Endothelial cell of umbilical vein (primary cell): ENCODE results near the gene HOXC12. TPM values are rescaled to one million over a fixed set of nuclear protein-coding genes. Genes with fewer than 3 reads are reported as not detected.

ENCODE experiments used
- BruUV-seq: library from RNA; stranded (reverse); fragments of 400-500 nt; replicated peaks from 2 replicates; lab custom pipeline; 2021; lab: Mats Ljungman, UMichigan
- CTCF ChIA-PET: fragments of 300-600, 350-600 bp; sonication (Branson Sonifier 250); formaldehyde crosslinking; loops from one replicate; lab custom pipeline; 2021; ENCODE audit warnings: antibody characterized with exemption, inconsistent platforms; lab: Charles Lee
- POLR2A ChIA-PET: fragments of 300-600, 350-600 bp; sonication (Branson Sonifier 250); formaldehyde crosslinking; loops from one replicate; lab custom pipeline; 2021; ENCODE audit warnings: antibody characterized with exemption, inconsistent platforms; lab: Charles Lee
- DNase-seq: peaks from one replicate; pipeline ENCODE4 v3.0.0-alpha.2; 2011; ENCODE audit warnings: low read depth, low spot score
- FAIRE-seq: peaks from 2 replicates; lab custom pipeline; 2011; peaks lifted over from hg19 to GRCh38; lab: Jason Lieb, UNC
- H2AFZ ChIP-seq: 2 replicates; pipeline ENCODE4 v1.6.0; 2012; ENCODE audit warnings: low read depth, low read length, control low read depth, inconsistent platforms
- H3K27ac ChIP-seq: 2 replicates; pipeline ENCODE4 v1.5.1; 2011; ENCODE audit warnings: low read depth, mild to moderate bottlenecking, control low read depth, low read length, moderate library complexity; ENCODE audit not compliant: insufficient read depth
- H3K27me3 ChIP-seq, 2 experiments: 2 replicates each; pipeline versions ENCODE4 v1.6.0 to v1.6.1; 2011; ENCODE audit warnings: low read length in 2 of 2, mixed read lengths in 1 of 2; ENCODE audit not compliant: control insufficient read depth in 2 of 2, insufficient read depth in 2 of 2
- H3K36me3 ChIP-seq, 2 experiments: 2 replicates in 1 of 2; 3 replicates in 1 of 2; pipeline ENCODE4 v1.5.1; 2011; ENCODE audit warnings: low read length in 2 of 2, mild to moderate bottlenecking in 1 of 2, moderate library complexity in 1 of 2; ENCODE audit not compliant: control insufficient read depth in 2 of 2, insufficient read depth in 2 of 2; ENCODE audit errors: extremely low read depth in 1 of 2
- H3K4me1 ChIP-seq: 3 replicates; pipeline ENCODE4 v1.5.1; 2011; ENCODE audit warnings: mild to moderate bottlenecking, low read length; ENCODE audit not compliant: control insufficient read depth, insufficient read depth; ENCODE audit errors: extremely low read depth
- H3K4me2 ChIP-seq: 2 replicates; pipeline ENCODE4 v1.6.1; 2011; ENCODE audit warnings: low read length, control low read depth, mixed read lengths; ENCODE audit not compliant: insufficient read depth
- H3K4me3 ChIP-seq, 3 experiments: fragments of 200-600 bp in 1 of 3; sonication (generic), shearing (Covaris generic) in 1 of 3; replicated peaks in 1 of 3; 2 replicates each; pipeline ENCODE4 v1.5.1; 2011 to 2016; ENCODE audit warnings: control low read depth in 3 of 3, low read length in 3 of 3, mild to moderate bottlenecking in 2 of 3, inconsistent platforms in 1 of 3, low read depth in 1 of 3, moderate library complexity in 1 of 3; ENCODE audit not compliant: insufficient read depth in 1 of 3
- H3K79me2 ChIP-seq: 2 replicates; pipeline ENCODE4 v1.6.0; 2012; ENCODE audit warnings: low read length, inconsistent platforms; ENCODE audit not compliant: control insufficient read depth, insufficient read depth
- H3K9ac ChIP-seq: replicated peaks from 2 replicates; pipeline ENCODE3; 2011; ENCODE audit warnings: low read length, control low read depth; ENCODE audit not compliant: insufficient read depth; ENCODE audit errors: extremely low read depth
- H3K9me1 ChIP-seq: replicated peaks from 3 replicates; pipeline ENCODE4 v1.6.0; 2011; ENCODE audit warnings: mild to moderate bottlenecking, low read length; ENCODE audit not compliant: control insufficient read depth, insufficient read depth; ENCODE audit errors: extremely low read depth
- H3K9me3 ChIP-seq: replicated peaks from 2 replicates; pipeline ENCODE4 v1.5.1; 2012; ENCODE audit warnings: low read length, inconsistent platforms; ENCODE audit not compliant: control insufficient read depth, insufficient read depth
- H4K20me1 ChIP-seq: replicated peaks from 2 replicates; pipeline ENCODE3; 2011; ENCODE audit warnings: mild to moderate bottlenecking, low read length; ENCODE audit not compliant: control insufficient read depth, insufficient read depth; ENCODE audit errors: extremely low read depth
- EZH2 ChIP-seq: IDR thresholded peaks from 2 replicates; pipeline ENCODE4 v1.6.1; 2012; ENCODE audit warnings: borderline replicate concordance, low read depth, mild to moderate bottlenecking, moderate library complexity, low read length, inconsistent platforms; ENCODE audit not compliant: severe bottlenecking
- FOS ChIP-seq: IDR thresholded peaks from 2 replicates; pipeline ENCODE4 v1.6.1; 2011; ENCODE audit warnings: mild to moderate bottlenecking, low read length, moderate library complexity, borderline replicate concordance; ENCODE audit not compliant: insufficient read depth
- GATA2 ChIP-seq: IDR thresholded peaks from 2 replicates; pipeline ENCODE4 v1.7.0; 2011; ENCODE audit warnings: low read depth, mild to moderate bottlenecking, moderate library complexity, mixed read lengths, low read length; ENCODE audit not compliant: insufficient read length, insufficient read depth
- JUN ChIP-seq: IDR thresholded peaks from 2 replicates; pipeline ENCODE4 v1.6.1; 2011; ENCODE audit warnings: borderline replicate concordance, low read depth; ENCODE audit not compliant: insufficient read length, insufficient read depth
- MYC ChIP-seq: IDR thresholded peaks from one replicate; pipeline ENCODE4 v1.6.1; 2011; ENCODE audit warnings: mild to moderate bottlenecking, low read depth, low read length
- POLR2A ChIP-seq: IDR thresholded peaks from 2 replicates; pipeline ENCODE4 v1.6.1; 2012; ENCODE audit warnings: low read depth, mild to moderate bottlenecking, control low read depth, low read length
- POLR2AphosphoS5 ChIP-seq: IDR thresholded peaks from 2 replicates; pipeline ENCODE4 v1.6.1; 2012; ENCODE audit warnings: low read depth, mild to moderate bottlenecking, control low read depth, low read length, moderate library complexity; ENCODE audit not compliant: insufficient read depth
- dilution Hi-C: fragments of 300-500 bp; cut with MboI; formaldehyde crosslinking; loops from one replicate; pipeline ENCODE4 v1.15.0; 2019; ENCODE audit warnings: low sequenced_read_pairs; ENCODE audit not compliant: extremely low pct_ligation_motif_present
- intact Hi-C: fragments of 100-400 bp; cut with micrococcal nuclease; formaldehyde crosslinking; loops from one replicate; pipeline ENCODE4 v1.10.0; 2022
- polyA plus RNA-seq, 4 experiments: library from polyadenylated mRNA; depleted of rRNA in 3 of 4; stranded (reverse) in 3 of 4; unstranded in 1 of 4; fragments of >200 nt; gene quantifications; 2 replicates each; pipeline versions ENCODE4 v1.2.1 to v1.2.3, GENCODE V29; 2011 to 2012; ENCODE audit warnings: missing spikeins in 1 of 4
- total RNA-seq: library from RNA; stranded (reverse); gene quantifications from 2 replicates; pipeline ENCODE4 v1.2.3, GENCODE V29; 2021
- TF ChIP-seq, protein P1 (sequence below), 2 donors: IDR thresholded peaks; 1 replicate in 1 of 2; 2 replicates in 1 of 2; pipeline ENCODE4 v1.5.1; 2011; ENCODE audit warnings: low read length in 2 of 2, mild to moderate bottlenecking in 2 of 2, moderate library complexity in 2 of 2, control low read depth in 1 of 2, inconsistent platforms in 1 of 2, low read depth in 1 of 2; ENCODE audit not compliant: insufficient read depth in 1 of 2; ENCODE audit errors: extremely low read depth in 1 of 2
- TF ChIP-seq, protein P2 (sequence below): IDR thresholded peaks from 2 replicates; pipeline ENCODE4 v1.6.1; 2011; ENCODE audit not compliant: insufficient read depth, insufficient read length

The HOXC12 gene
- total and polyA plus RNA-seq, 2 donors (not counting 3 experiments of a cell fraction or from before 2014, with no cell fraction given), result not detected

DNA sequence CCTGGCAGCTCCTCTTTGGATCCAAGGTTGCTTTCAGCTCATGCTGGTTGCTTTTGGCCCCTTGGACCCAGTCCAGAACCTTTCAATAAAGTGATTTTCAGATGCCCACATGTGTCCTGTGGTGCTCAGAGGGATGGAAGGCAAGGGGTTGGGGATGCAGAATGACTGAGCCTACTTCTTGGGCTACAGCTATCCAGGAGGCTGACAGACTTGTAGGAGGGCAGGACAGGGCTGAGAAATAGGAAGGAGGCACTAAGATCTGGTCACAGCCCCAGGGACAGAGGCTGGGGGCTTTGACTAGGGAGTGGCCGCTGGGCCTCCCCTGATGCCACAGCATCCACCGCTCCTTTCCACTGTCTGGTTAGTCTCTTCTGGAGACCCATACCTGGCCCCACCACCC is 17.0 kb downstream of the HOXC12 start:
- no peak for TF ChIP-seq MYC
- no peak for TF ChIP-seq POLR2A
- TF ChIP-seq, protein P1, sequence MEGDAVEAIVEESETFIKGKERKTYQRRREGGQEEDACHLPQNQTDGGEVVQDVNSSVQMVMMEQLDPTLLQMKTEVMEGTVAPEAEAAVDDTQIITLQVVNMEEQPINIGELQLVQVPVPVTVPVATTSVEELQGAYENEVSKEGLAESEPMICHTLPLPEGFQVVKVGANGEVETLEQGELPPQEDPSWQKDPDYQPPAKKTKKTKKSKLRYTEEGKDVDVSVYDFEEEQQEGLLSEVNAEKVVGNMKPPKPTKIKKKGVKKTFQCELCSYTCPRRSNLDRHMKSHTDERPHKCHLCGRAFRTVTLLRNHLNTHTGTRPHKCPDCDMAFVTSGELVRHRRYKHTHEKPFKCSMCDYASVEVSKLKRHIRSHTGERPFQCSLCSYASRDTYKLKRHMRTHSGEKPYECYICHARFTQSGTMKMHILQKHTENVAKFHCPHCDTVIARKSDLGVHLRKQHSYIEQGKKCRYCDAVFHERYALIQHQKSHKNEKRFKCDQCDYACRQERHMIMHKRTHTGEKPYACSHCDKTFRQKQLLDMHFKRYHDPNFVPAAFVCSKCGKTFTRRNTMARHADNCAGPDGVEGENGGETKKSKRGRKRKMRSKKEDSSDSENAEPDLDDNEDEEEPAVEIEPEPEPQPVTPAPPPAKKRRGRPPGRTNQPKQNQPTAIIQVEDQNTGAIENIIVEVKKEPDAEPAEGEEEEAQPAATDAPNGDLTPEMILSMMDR (IDR thresholded peaks at IDR 0.05; ENCODE audit: extremely low read depth in 1 of 2, insufficient read depth in 1 of 2, low read depth in 1 of 2, low read length in 2 of 2), result no peak
- TF ChIP-seq EZH2, result no peak
- TF ChIP-seq, protein P2, sequence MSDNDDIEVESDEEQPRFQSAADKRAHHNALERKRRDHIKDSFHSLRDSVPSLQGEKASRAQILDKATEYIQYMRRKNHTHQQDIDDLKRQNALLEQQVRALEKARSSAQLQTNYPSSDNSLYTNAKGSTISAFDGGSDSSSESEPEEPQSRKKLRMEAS, result no peak
- no peak for TF ChIP-seq FOS
- no peak for TF ChIP-seq GATA2
- TF ChIP-seq JUN, result no peak
- no peak for TF ChIP-seq POLR2AphosphoS5
- CTCF ChIA-PET, result interaction anchor here (1.2 kb wide), 1 partner anchor 230 kb away, joined by 5 read pairs; no protein-coding TSS in a partner anchor
- peaks cover 89 to 99% of the 10 kb centered on the region in 2 experiments for H3K27me3 ChIP-seq
- H2AFZ ChIP-seq, result no peak overlapping the region
- no TSS peak for BruUV-seq
- intact Hi-C loops, result no loop called here
- H3K27ac ChIP-seq, result no peak overlapping the region
- H3K9ac ChIP-seq, result no peak overlapping the region
- H3K4me2 ChIP-seq, result no peak overlapping the region
- no peak overlapping the region for H3K4me3 ChIP-seq
- dilution Hi-C loops, result no loop called here
- no peaks in the 10 kb centered on the region for H3K79me2 ChIP-seq
- no peaks in the 10 kb centered on the region for H3K9me1 ChIP-seq
- no peaks in the 10 kb centered on the region for H4K20me1 ChIP-seq
- H3K36me3 ChIP-seq, result no peaks in the 10 kb centered on the region
- DNase-seq, result no peak
- H3K9me3 ChIP-seq, result no peaks in the 10 kb centered on the region
- no peaks in the 10 kb centered on the region for H3K4me1 ChIP-seq
- no peak for FAIRE-seq
- POLR2A ChIA-PET, result no interaction called here
